Subcutaneous preadipocyte (primary cell): ENCODE data around the gene GRP. TPM values are rescaled to one million over a fixed set of nuclear protein-coding genes. Genes with fewer than 3 reads are reported as not detected.

Source experiments
- total RNA-seq: library from RNA; depleted of rRNA; stranded (reverse); fragments of >200 nt; gene quantifications from 2 replicates; pipeline ENCODE4 v1.2.3, GENCODE V29; 2012

Gene GRP
- total RNA-seq = not detected in 2 replicates

DNA sequence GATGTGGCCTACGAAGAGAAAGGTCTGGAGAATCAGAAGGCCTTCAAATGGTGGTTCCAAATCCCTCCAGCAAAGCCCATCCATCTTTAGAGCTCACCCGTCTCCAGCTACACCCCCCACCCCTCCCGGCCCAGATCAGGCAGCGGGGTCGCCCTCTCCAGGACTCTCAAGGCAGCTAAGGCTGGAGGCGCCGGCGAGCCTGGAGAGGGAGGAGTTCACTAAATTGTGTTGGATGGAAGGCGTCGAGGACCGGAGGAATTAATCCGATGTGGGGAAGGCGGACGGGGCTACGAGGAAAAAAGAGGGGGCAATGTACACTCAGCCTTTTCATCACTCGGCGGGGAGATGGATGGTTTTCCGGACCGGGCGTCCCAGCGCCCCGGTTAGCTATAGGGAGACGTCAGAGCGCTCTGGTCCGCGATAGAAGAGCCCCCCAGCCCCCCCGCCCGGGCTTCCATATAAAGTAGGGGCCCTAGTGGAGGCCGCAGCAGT, at the start of gene GRP:
TSS of gene GRP (plus strand) at position 487 of the 492 bp plus-strand sequence. CDS start 108 bp downstream, outside the sequence.

GRCh38 chr18:59272891-59273758, 53.2 kb downstream of the GRP start, which contains the start of gene RAX:
Gene RAX, minus strand, starts transcription at chr18:59273454. Its CDS starts 248 bp downstream, at chr18:59273206.

Other genes starting within 250 kb of the GRP start
- 10.2 and 11.4 TPM in 2 replicates for gene SEC11C, start 80.3 kb upstream of the GRP start, total RNA-seq
- not detected in 2 replicates for gene RAX, start 53.3 kb downstream of the GRP start, total RNA-seq
- not detected in 2 replicates for gene CPLX4, start 98.5 kb downstream of the GRP start, total RNA-seq
- gene LMAN1, start 139.1 kb downstream of the GRP start, total RNA-seq = 168 and 218 TPM in 2 replicates